Uterus (tissue), 4 donors: ENCODE measurements around the gene ICAM2. TPM values are rescaled to one million over a fixed set of nuclear protein-coding genes. Genes with fewer than 3 reads are reported as not detected.

Experiments
- DNase-seq, 2 donors: peaks; one replicate each; pipeline ENCODE4 v3.0.0-alpha.2; 2019 to 2020
- H3K27ac ChIP-seq, 2 donors: fragments of 200-600 bp; sonication (generic); 1 replicate in 1 of 2; 2 replicates in 1 of 2; pipeline ENCODE4 v1.5.1; 2016 to 2018
- H3K27me3 ChIP-seq, 2 donors: fragments of 200-600 bp; sonication (generic); one replicate each; pipeline ENCODE4 v1.5.1; 2018 to 2019; ENCODE audit warnings: control low read depth in 1 of 2
- H3K36me3 ChIP-seq, 2 donors: fragments of 200-600 bp; sonication (generic); one replicate each; pipeline ENCODE4 v1.5.1; 2019; ENCODE audit warnings: control low read depth in 1 of 2
- H3K4me1 ChIP-seq, 2 donors: fragments of 200-600 bp; sonication (generic); one replicate each; pipeline ENCODE4 v1.5.1; 2018 to 2019; ENCODE audit warnings: control low read depth in 1 of 2
- H3K4me3 ChIP-seq, 2 donors: fragments of 200-600 bp; sonication (generic); 1 replicate in 1 of 2; 2 replicates in 1 of 2; pipeline ENCODE4 v1.5.1; 2018 to 2019; ENCODE audit warnings: mild to moderate bottlenecking in 1 of 2
- H3K9me3 ChIP-seq, 2 donors: fragments of 200-600 bp; sonication (generic); one replicate each; pipeline ENCODE4 v1.5.1; 2019; ENCODE audit warnings: control low read depth in 1 of 2
- CTCF ChIP-seq, 4 experiments: fragments of 200-600 bp in 2 of 4; fragments of 450-650 bp in 2 of 4; sonication (generic) in 2 of 4; IDR thresholded peaks; one replicate each; pipeline ENCODE4 v1.5.1; 2016 to 2019; ENCODE audit warnings: antibody characterized with exemption in 4 of 4, mild to moderate bottlenecking in 2 of 4, moderate library complexity in 1 of 4
- POLR2A ChIP-seq, 2 donors: fragments of 450-650 bp; IDR thresholded peaks; one replicate each; pipeline ENCODE4 v1.6.1; 2016; ENCODE audit warnings: antibody characterized with exemption in 2 of 2, mild to moderate bottlenecking in 1 of 2, moderate library complexity in 1 of 2
- intact Hi-C: fragments of 100-400 bp; cut with DNase I; formaldehyde crosslinking; loops from one replicate; pipeline ENCODE4 v1.15.1; 2023; ENCODE audit warnings: low total_unique reads
- total RNA-seq, 4 donors: library from RNA; depleted of rRNA in 3 of 4; stranded (reverse); fragments of >200 nt in 3 of 4; gene quantifications; one replicate each; pipeline versions ENCODE4 v1.1.0 to v1.2.4, GENCODE V29; 2014 to 2023
- donor health status: DM: yes; HTN: yes; CAD: no.

The ICAM2 gene
- total RNA-seq, 4 donors from 2014 or later, result 20.6 to 108 (median 42.4) TPM

- intact Hi-C loops, result no loop called here
- no peak overlapping the region for H3K27ac ChIP-seq
Measured at GRCh38 chr17:63978272-63979200, 41.9 kb downstream of the ICAM2 start.

GRCh38 chr17:63976702-63977101 is 43.7 kb downstream of the ICAM2 start:
- Histone ChIP-seq H3K27ac (no peak overlapping the region), H3K36me3 (no peaks in the 10 kb centered on the region), H3K4me3 (no peak overlapping the region), H3K9me3 (no peaks in the 10 kb centered on the region), H3K4me1 (no peaks in the 10 kb centered on the region), H3K27me3 (no peaks in the 10 kb centered on the region)
- TF ChIP-seq POLR2A (IDR thresholded peaks at IDR 0.05) (no peak), CTCF (IDR thresholded peaks at IDR 0.05) (no peak)
- intact Hi-C loops, result no loop called here
- no peak for DNase-seq

More at GRCh38 chr17:63978272-63979200, 41.9 kb downstream of the ICAM2 start:
- H3K4me3 ChIP-seq, result no peak overlapping the region
- no peaks in the 10 kb centered on the region for H3K36me3 ChIP-seq
- no peak for TF ChIP-seq CTCF (IDR thresholded peaks at IDR 0.05)
- TF ChIP-seq POLR2A (IDR thresholded peaks at IDR 0.05), result no peak
- DNase-seq, result no peak
- no peaks in the 10 kb centered on the region for H3K27me3 ChIP-seq
- H3K9me3 ChIP-seq, result no peaks in the 10 kb centered on the region
- H3K4me1 ChIP-seq, result no peaks in the 10 kb centered on the region

GRCh38 chr17:63975541-63976092 is 44.8 kb downstream of the ICAM2 start:
- no peaks in the 10 kb centered on the region for H3K4me1 ChIP-seq

GRCh38 chr17:63974594-63975192 is 45.7 kb downstream of the ICAM2 start:
- no peak for DNase-seq
- no peak overlapping the region for H3K4me3 ChIP-seq
- intact Hi-C loops, result no loop called here
- H3K27me3 ChIP-seq, result no peaks in the 10 kb centered on the region
- H3K4me1 ChIP-seq, result no peaks in the 10 kb centered on the region
- no peak overlapping the region for H3K27ac ChIP-seq
- TF ChIP-seq CTCF (IDR thresholded peaks at IDR 0.05), result no peak
- TF ChIP-seq POLR2A (IDR thresholded peaks at IDR 0.05), result no peak
- no peaks in the 10 kb centered on the region for H3K36me3 ChIP-seq
- H3K9me3 ChIP-seq, result no peaks in the 10 kb centered on the region

More at GRCh38 chr17:63975541-63976092, 44.8 kb downstream of the ICAM2 start:
- Histone ChIP-seq H3K27ac (no peak overlapping the region), H3K36me3 (no peaks in the 10 kb centered on the region), H3K4me3 (no peak overlapping the region), H3K9me3 (no peaks in the 10 kb centered on the region), H3K27me3 (no peaks in the 10 kb centered on the region)
- intact Hi-C loops, result no loop called here
- DNase-seq, result no peak
- TF ChIP-seq POLR2A (IDR thresholded peaks at IDR 0.05), result no peak
- no peak for TF ChIP-seq CTCF (IDR thresholded peaks at IDR 0.05)
